Neural progenitor cell (in vitro differentiated cells): Measurements from ENCODE around the gene XPR1. TPM values are rescaled to one million over a fixed set of nuclear protein-coding genes. Genes with fewer than 3 reads are reported as not detected.

ENCODE experiments used
- DNase-seq: peaks from one replicate; pipeline ENCODE4 v3.0.0-alpha.2; 2016; ENCODE audit warnings: low spot score
- H2AFZ ChIP-seq: fragments of 200-600 bp; sonication (generic); replicated peaks from 2 replicates; pipeline ENCODE4 v1.6.1; 2016; ENCODE audit warnings: antibody characterized with exemption
- H3F3A ChIP-seq: fragments of 200-600 bp; sonication (generic); 2 replicates; pipeline ENCODE4 v1.6.1; 2016; ENCODE audit warnings: antibody characterized with exemption, low read depth
- H3K27ac ChIP-seq: fragments of 200-600 bp; sonication (generic); 2 replicates; pipeline ENCODE4 v1.5.1; 2016; ENCODE audit warnings: mild to moderate bottlenecking
- H3K27me3 ChIP-seq: fragments of 200-600 bp; sonication (generic); 2 replicates; pipeline ENCODE4 v1.6.1; 2016; ENCODE audit warnings: mild to moderate bottlenecking, moderate library complexity
- H3K36me3 ChIP-seq: fragments of 200-600 bp; sonication (generic); 2 replicates; pipeline ENCODE4 v1.5.1; 2016
- H3K4me1 ChIP-seq: fragments of 200-600 bp; sonication (generic); 2 replicates; pipeline ENCODE4 v1.6.1; 2016; ENCODE audit warnings: mixed run types
- H3K4me2 ChIP-seq: fragments of 200-600 bp; sonication (generic); 2 replicates; pipeline ENCODE4 v1.6.1; 2016
- H3K4me3 ChIP-seq: fragments of 200-600 bp; sonication (generic); 2 replicates; pipeline ENCODE4 v1.5.1; 2016
- H3K79me2 ChIP-seq: fragments of 200-600 bp; sonication (generic); 2 replicates; pipeline ENCODE4 v1.6.1; 2016; ENCODE audit warnings: low read depth
- H3K9ac ChIP-seq: fragments of 200-600 bp; sonication (generic); 2 replicates; pipeline ENCODE4 v1.6.1; 2016
- H3K9me3 ChIP-seq: fragments of 200-600 bp; sonication (generic); 2 replicates; pipeline ENCODE4 v1.5.1; 2016; ENCODE audit warnings: low read depth
- H4K20me1 ChIP-seq: fragments of 200-600 bp; sonication (generic); 2 replicates; pipeline ENCODE4 v1.6.1; 2016; ENCODE audit warnings: low read depth
- H3K27ac Mint-ChIP-seq: 3 replicates; pipeline ENCODE4 v1.8.0; 2021; ENCODE audit warnings: mixed read lengths
- H3K27me3 Mint-ChIP-seq: 2 replicates; pipeline ENCODE4 v1.8.0; 2022; ENCODE audit warnings: low read depth, mild to moderate bottlenecking, inconsistent platforms, moderate library complexity, mixed read lengths; ENCODE audit not compliant: insufficient read depth
- H3K36me3 Mint-ChIP-seq: 3 replicates; pipeline ENCODE4 v1.8.0; 2021; ENCODE audit warnings: mixed read lengths
- H3K4me1 Mint-ChIP-seq: 3 replicates; pipeline ENCODE4 v1.8.0; 2021; ENCODE audit warnings: mixed read lengths
- H3K4me3 Mint-ChIP-seq: 3 replicates; pipeline ENCODE4 v1.8.0; 2021; ENCODE audit warnings: mild to moderate bottlenecking, moderate library complexity, mixed read lengths
- H3K9me3 Mint-ChIP-seq: 3 replicates; pipeline ENCODE4 v1.8.0; 2020; ENCODE audit warnings: mixed read lengths
- CTCF ChIP-seq: fragments of 200-600 bp; sonication (generic); IDR thresholded peaks from 2 replicates; pipeline ENCODE4 v1.5.1; 2017; ENCODE audit warnings: antibody characterized with exemption, mild to moderate bottlenecking
- EZH2 ChIP-seq: fragments of 200-600 bp; sonication (generic); IDR thresholded peaks from 2 replicates; pipeline ENCODE4 v1.6.1; 2017; ENCODE audit warnings: antibody characterized with exemption, mild to moderate bottlenecking, moderate library complexity
- EZH2phosphoT487 ChIP-seq: fragments of 200-600 bp; sonication (generic); IDR thresholded peaks from 2 replicates; pipeline ENCODE4 v1.6.1; 2017; ENCODE audit warnings: antibody characterized with exemption
- total RNA-seq: library from RNA; depleted of rRNA; stranded (reverse); fragments of >200 nt; gene quantifications from 2 replicates; pipeline ENCODE4 v1.2.3, GENCODE V29; 2015; ENCODE audit warnings: low replicate concordance

Gene XPR1
- total RNA-seq, 1 donor from 2014 or later = 75.0 TPM

GRCh38 chr1:180612632-180613031, 19.2 kb upstream of the XPR1 start:
- H3K79me2 ChIP-seq = no peaks in the 10 kb centered on the region
- no peaks in the 10 kb centered on the region for H3K9me3 ChIP-seq
- H3F3A ChIP-seq = no peaks in the 10 kb centered on the region
- H3K4me1 ChIP-seq = peaks cover 24% of the 10 kb centered on the region
- no peaks in the 10 kb centered on the region for H4K20me1 ChIP-seq
- Mint-ChIP-seq H3K36me3 (no peaks in the 10 kb centered on the region), H3K4me1 (peaks cover 26% of the 10 kb centered on the region), H3K27ac (no peak overlapping the region), H3K27me3 (peaks cover 4% of the 10 kb centered on the region), H3K4me3 (no peak overlapping the region), H3K9me3 (no peaks in the 10 kb centered on the region)
- no peak for TF ChIP-seq EZH2
- no peak for TF ChIP-seq CTCF
- no peak for TF ChIP-seq EZH2phosphoT487
- no peak for DNase-seq
- no peak overlapping the region for H3K4me3 ChIP-seq
- H3K36me3 ChIP-seq = no peaks in the 10 kb centered on the region
- no peaks in the 10 kb centered on the region for H3K27me3 ChIP-seq
- H2AFZ ChIP-seq = no peak overlapping the region
- H3K9ac ChIP-seq = no peak overlapping the region
- no peak overlapping the region for H3K4me2 ChIP-seq
- H3K27ac ChIP-seq = no peak overlapping the region

GRCh38 chr1:180614730-180615129, 17.1 kb upstream of the XPR1 start:
- peaks cover 4% of the 10 kb centered on the region for H3K27me3 Mint-ChIP-seq
- Histone ChIP-seq H3K9ac (no peak overlapping the region), H3K27me3 (no peaks in the 10 kb centered on the region), H3F3A (no peaks in the 10 kb centered on the region), H3K27ac (no peak overlapping the region), H3K79me2 (no peaks in the 10 kb centered on the region), H3K36me3 (no peaks in the 10 kb centered on the region), H3K4me3 (no peak overlapping the region), H3K4me2 (no peak overlapping the region), H2AFZ (peak overlapping the region; percentile 23), H4K20me1 (no peaks in the 10 kb centered on the region), H3K9me3 (no peaks in the 10 kb centered on the region), H3K4me1 (peaks cover 24% of the 10 kb centered on the region)
- no peak overlapping the region for H3K4me3 Mint-ChIP-seq
- DNase-seq = no peak
- no peaks in the 10 kb centered on the region for H3K36me3 Mint-ChIP-seq
- peaks cover 26% of the 10 kb centered on the region for H3K4me1 Mint-ChIP-seq
- TF ChIP-seq EZH2phosphoT487 = no peak
- H3K27ac Mint-ChIP-seq = no peak overlapping the region
- no peaks in the 10 kb centered on the region for H3K9me3 Mint-ChIP-seq

GRCh38 chr1:180615493-180616290, 16.1 kb upstream of the XPR1 start:
- Mint-ChIP-seq H3K9me3 (no peaks in the 10 kb centered on the region), H3K36me3 (no peaks in the 10 kb centered on the region), H3K27ac (no peak overlapping the region), H3K4me3 (no peak overlapping the region), H3K27me3 (peaks cover 4% of the 10 kb centered on the region), H3K4me1 (peaks cover 16% of the 10 kb centered on the region)
- H3K4me2 ChIP-seq = no peak overlapping the region
- no peak overlapping the region for H3K4me3 ChIP-seq
- H3K27ac ChIP-seq = no peak overlapping the region
- no peak overlapping the region for H3K9ac ChIP-seq
- H3K27me3 ChIP-seq = no peaks in the 10 kb centered on the region
- no peak overlapping the region for H2AFZ ChIP-seq
- H3K9me3 ChIP-seq = no peaks in the 10 kb centered on the region
- no peaks in the 10 kb centered on the region for H4K20me1 ChIP-seq
- no peak for TF ChIP-seq EZH2
- no peak for TF ChIP-seq CTCF
- no peak for TF ChIP-seq EZH2phosphoT487
- H3K4me1 ChIP-seq = peaks cover 15% of the 10 kb centered on the region
- H3K79me2 ChIP-seq = no peaks in the 10 kb centered on the region
- H3K36me3 ChIP-seq = no peaks in the 10 kb centered on the region
- no peaks in the 10 kb centered on the region for H3F3A ChIP-seq
- no peak for DNase-seq

- Histone ChIP-seq H3K9me3 (no peaks in the 10 kb centered on the region), H3K79me2 (no peaks in the 10 kb centered on the region), H3K4me1 (peaks cover 8% of the 10 kb centered on the region), H3K27me3 (no peaks in the 10 kb centered on the region), H3K4me2 (no peak overlapping the region), H3K4me3 (no peak overlapping the region), H2AFZ (no peak overlapping the region), H3K9ac (no peak overlapping the region), H3K36me3 (no peaks in the 10 kb centered on the region), H3K27ac (no peak overlapping the region), H3F3A (no peaks in the 10 kb centered on the region), H4K20me1 (no peaks in the 10 kb centered on the region)
- TF ChIP-seq EZH2 = no peak
- no peak for TF ChIP-seq EZH2phosphoT487
- TF ChIP-seq CTCF = no peak
- Mint-ChIP-seq H3K4me3 (no peak overlapping the region), H3K27ac (no peak overlapping the region), H3K4me1 (peaks cover 8% of the 10 kb centered on the region), H3K36me3 (no peaks in the 10 kb centered on the region), H3K9me3 (no peaks in the 10 kb centered on the region), H3K27me3 (no peaks in the 10 kb centered on the region)
- DNase-seq = no peak
Measured at GRCh38 chr1:180616439-180616838, 15.4 kb upstream of the XPR1 start.
